Smooth muscle cell (in vitro differentiated cells): ENCODE data around the gene XCR1. TPM values are rescaled to one million over a fixed set of nuclear protein-coding genes. Genes with fewer than 3 reads are reported as not detected.

Source experiments
- DNase-seq: peaks from one replicate; lab custom pipeline; 2025; ENCODE audit not compliant: unreplicated experiment; lab: John Stamatoyannopoulos, UW
- H2AFZ ChIP-seq: fragments of 200-600 bp; sonication (generic); 2 replicates; pipeline ENCODE4 v1.6.0; 2016; ENCODE audit warnings: antibody characterized with exemption, low read depth, mild to moderate bottlenecking
- H3F3A ChIP-seq: fragments of 200-600 bp; sonication (generic); 2 replicates; pipeline ENCODE4 v1.6.0; 2017; ENCODE audit warnings: antibody characterized with exemption, low read depth
- H3K27ac ChIP-seq: fragments of 200-600 bp; sonication (generic); 2 replicates; pipeline ENCODE4 v1.5.1; 2016; ENCODE audit warnings: low read depth, mild to moderate bottlenecking
- H3K27me3 ChIP-seq: fragments of 200-600 bp; sonication (generic); 2 replicates; pipeline ENCODE4 v1.6.1; 2016; ENCODE audit warnings: low read depth, mild to moderate bottlenecking
- H3K36me3 ChIP-seq: fragments of 200-600 bp; sonication (generic); 2 replicates; pipeline ENCODE4 v1.5.1; 2016; ENCODE audit warnings: low read depth
- H3K4me1 ChIP-seq: fragments of 200-600 bp; sonication (generic); 2 replicates; pipeline ENCODE4 v1.5.1; 2016; ENCODE audit warnings: low read depth
- H3K4me2 ChIP-seq: fragments of 200-600 bp; sonication (generic); 2 replicates; pipeline ENCODE4 v1.6.0; 2016; ENCODE audit warnings: mild to moderate bottlenecking
- H3K4me3 ChIP-seq: fragments of 200-600 bp; sonication (generic); 2 replicates; pipeline ENCODE4 v1.5.1; 2016; ENCODE audit warnings: mild to moderate bottlenecking
- H3K79me2 ChIP-seq: fragments of 200-600 bp; sonication (generic); 2 replicates; pipeline ENCODE4 v1.6.0; 2016; ENCODE audit warnings: low read depth, mild to moderate bottlenecking
- H3K9ac ChIP-seq: fragments of 200-600 bp; sonication (generic); 2 replicates; pipeline ENCODE4 v1.6.0; 2016; ENCODE audit warnings: low read depth
- H3K9me3 ChIP-seq: fragments of 200-600 bp; sonication (generic); replicated peaks from 2 replicates; pipeline ENCODE4 v1.5.1; 2016; ENCODE audit warnings: low read depth
- H4K20me1 ChIP-seq: fragments of 200-600 bp; sonication (generic); 2 replicates; pipeline ENCODE4 v1.6.0; 2016; ENCODE audit warnings: low read depth
- WGBS: methylation state at CpG from one replicate; pipeline ENCODE4 v1.1.7; 2016; ENCODE audit warnings: low lambda C conversion rate; 5-methylcytosine and 5-hydroxymethylcytosine counted together
- polyA plus RNA-seq: library from polyadenylated mRNA; unstranded; fragments of >200 nt; fragmentation: Nextera tagmentation; extraction: Ambion mirVana; gene quantifications from 2 replicates; pipeline ENCODE4 v1.2.1, GENCODE V29; 2016
- total RNA-seq: library from RNA; depleted of rRNA; stranded (reverse); fragments of >200 nt; gene quantifications from 2 replicates; pipeline ENCODE4 v1.2.3, GENCODE V29; 2014
- TF ChIP-seq, protein P1 (sequence below): fragments of 200-600 bp; sonication (generic); IDR thresholded peaks from 2 replicates; pipeline ENCODE4 v1.5.1; 2017; ENCODE audit warnings: borderline replicate concordance, mild to moderate bottlenecking, antibody characterized with exemption; ENCODE audit not compliant: insufficient read depth, poor library complexity, severe bottlenecking

XCR1 gene
- total and polyA plus RNA-seq, 2 experiments from 2014 or later, result 0.76 TPM; not detected in 1

GRCh38 chr3:45980229-45980813 lies 47.0 kb downstream of the XCR1 start:
- TF ChIP-seq, protein P1, sequence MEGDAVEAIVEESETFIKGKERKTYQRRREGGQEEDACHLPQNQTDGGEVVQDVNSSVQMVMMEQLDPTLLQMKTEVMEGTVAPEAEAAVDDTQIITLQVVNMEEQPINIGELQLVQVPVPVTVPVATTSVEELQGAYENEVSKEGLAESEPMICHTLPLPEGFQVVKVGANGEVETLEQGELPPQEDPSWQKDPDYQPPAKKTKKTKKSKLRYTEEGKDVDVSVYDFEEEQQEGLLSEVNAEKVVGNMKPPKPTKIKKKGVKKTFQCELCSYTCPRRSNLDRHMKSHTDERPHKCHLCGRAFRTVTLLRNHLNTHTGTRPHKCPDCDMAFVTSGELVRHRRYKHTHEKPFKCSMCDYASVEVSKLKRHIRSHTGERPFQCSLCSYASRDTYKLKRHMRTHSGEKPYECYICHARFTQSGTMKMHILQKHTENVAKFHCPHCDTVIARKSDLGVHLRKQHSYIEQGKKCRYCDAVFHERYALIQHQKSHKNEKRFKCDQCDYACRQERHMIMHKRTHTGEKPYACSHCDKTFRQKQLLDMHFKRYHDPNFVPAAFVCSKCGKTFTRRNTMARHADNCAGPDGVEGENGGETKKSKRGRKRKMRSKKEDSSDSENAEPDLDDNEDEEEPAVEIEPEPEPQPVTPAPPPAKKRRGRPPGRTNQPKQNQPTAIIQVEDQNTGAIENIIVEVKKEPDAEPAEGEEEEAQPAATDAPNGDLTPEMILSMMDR, result no peak
- Histone ChIP-seq H3K4me3 (no peak overlapping the region), H3K4me1 (no peaks in the 10 kb centered on the region), H3K9ac (no peak overlapping the region), H2AFZ (no peak overlapping the region), H3K27ac (no peak overlapping the region), H4K20me1 (no peaks in the 10 kb centered on the region), H3K27me3 (no peaks in the 10 kb centered on the region), H3K36me3 (no peaks in the 10 kb centered on the region), H3F3A (peaks cover 2% of the 10 kb centered on the region), H3K4me2 (no peak overlapping the region), H3K79me2 (no peaks in the 10 kb centered on the region), H3K9me3 (no peaks in the 10 kb centered on the region)
- DNase-seq, result no peak
- 96% methylated on average over 7 of the region's 7 CpGs for WGBS

- Histone ChIP-seq H4K20me1 (no peaks in the 10 kb centered on the region), H3K9ac (no peak overlapping the region), H3F3A (no peaks in the 10 kb centered on the region), H3K27ac (no peak overlapping the region), H3K79me2 (no peaks in the 10 kb centered on the region), H3K27me3 (no peaks in the 10 kb centered on the region), H3K4me1 (no peaks in the 10 kb centered on the region), H3K9me3 (no peaks in the 10 kb centered on the region), H3K4me2 (no peak overlapping the region), H3K36me3 (no peaks in the 10 kb centered on the region), H2AFZ (no peak overlapping the region), H3K4me3 (no peak overlapping the region)
- 95% methylated on average over 4 of the region's 4 CpGs for WGBS
- DNase-seq, result no peak
- TF ChIP-seq, protein P1, result no peak
These were observed 47.9 kb downstream of the XCR1 start for GRCh38 chr3:45979378-45979777.

DNA sequence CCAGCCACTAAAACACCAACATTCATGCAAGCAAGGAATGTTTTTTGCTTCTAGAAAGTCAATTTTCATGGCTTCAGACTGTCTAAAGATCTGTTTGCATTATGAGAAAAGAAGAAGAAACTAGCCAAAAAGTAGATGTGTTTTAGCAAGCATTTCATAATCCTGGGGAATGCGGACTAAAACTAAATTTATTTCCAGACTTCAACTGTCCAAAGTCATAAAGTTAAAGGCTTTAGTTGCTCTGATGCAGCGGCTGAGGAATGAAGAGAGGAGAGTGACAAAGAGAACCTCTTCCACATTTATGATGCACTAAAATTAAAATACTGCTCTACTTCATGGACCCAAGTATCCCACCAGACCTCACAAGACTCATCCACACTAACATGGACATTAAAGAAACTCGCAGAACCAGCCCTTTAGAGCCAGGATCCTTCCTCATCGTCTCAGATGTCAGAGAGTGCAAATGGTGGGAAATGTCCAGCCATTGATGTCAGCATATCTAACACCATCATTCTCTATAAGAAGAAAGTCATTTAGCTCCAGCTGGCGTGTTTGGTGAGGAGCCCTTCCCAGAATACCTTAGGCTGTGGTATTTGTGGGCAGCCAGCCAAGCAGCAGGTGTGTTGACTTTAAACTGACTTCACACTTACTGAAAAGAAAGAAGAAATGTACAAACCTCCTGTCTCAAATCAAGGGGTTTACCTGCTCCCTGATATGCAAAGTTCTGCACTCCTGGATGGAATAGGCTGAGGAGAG lies 49.1 kb downstream of the XCR1 start:
- Histone ChIP-seq H3K36me3 (no peaks in the 10 kb centered on the region), H2AFZ (no peak overlapping the region), H3K79me2 (no peaks in the 10 kb centered on the region), H3K9me3 (no peaks in the 10 kb centered on the region), H3K4me3 (no peak overlapping the region), H3K9ac (no peak overlapping the region), H3K4me1 (peaks cover under 1% of the 10 kb centered on the region), H4K20me1 (no peaks in the 10 kb centered on the region), H3K4me2 (no peak overlapping the region), H3K27ac (no peak overlapping the region), H3K27me3 (no peaks in the 10 kb centered on the region), H3F3A (no peaks in the 10 kb centered on the region)
- TF ChIP-seq, protein P1, result no peak
- no peak for DNase-seq
- WGBS, result 84% methylated on average over 5 of the region's 5 CpGs
